Endodermal cell (in vitro differentiated cells): ENCODE results near the gene LCP2. TPM values are rescaled to one million over a fixed set of nuclear protein-coding genes. Genes with fewer than 3 reads are reported as not detected.

Source experiments
- DNase-seq: peaks from one replicate; pipeline ENCODE4 v3.0.0-alpha.2; 2017
- H3K27ac ChIP-seq: 2 replicates; pipeline ENCODE4 v1.5.1; 2013; ENCODE audit warnings: mild to moderate bottlenecking, low read depth, low read length, moderate library complexity
- H3K27me3 ChIP-seq: 2 replicates; pipeline ENCODE4 v1.6.1; 2013; ENCODE audit warnings: mild to moderate bottlenecking, low read length, moderate library complexity; ENCODE audit not compliant: insufficient read depth, control insufficient read depth, poor library complexity, severe bottlenecking
- H3K36me3 ChIP-seq: 2 replicates; pipeline ENCODE4 v1.7.0; 2013; ENCODE audit warnings: mild to moderate bottlenecking, low read length, moderate library complexity; ENCODE audit not compliant: control insufficient read depth, insufficient read depth
- H3K4me1 ChIP-seq: one replicate; pipeline ENCODE4 v1.7.0; 2013; ENCODE audit warnings: low read length; ENCODE audit not compliant: control insufficient read depth, insufficient read depth
- H3K4me3 ChIP-seq: 2 replicates; pipeline ENCODE4 v1.5.1; 2013; ENCODE audit warnings: mild to moderate bottlenecking, low read length, moderate library complexity
- H3K9ac ChIP-seq: 2 replicates; pipeline ENCODE4 v1.6.1; 2013; ENCODE audit warnings: mild to moderate bottlenecking, low read length, moderate library complexity; ENCODE audit not compliant: poor library complexity, severe bottlenecking; ENCODE audit errors: extremely low read depth
- H3K9me3 ChIP-seq: 2 replicates; pipeline ENCODE4 v1.6.1; 2013; ENCODE audit warnings: mild to moderate bottlenecking, low read length, moderate library complexity; ENCODE audit not compliant: control insufficient read depth
- H3K27ac Mint-ChIP-seq: 2 replicates; pipeline ENCODE4 v1.8.0; 2020; ENCODE audit warnings: mixed read lengths
- H3K27me3 Mint-ChIP-seq: 2 replicates; pipeline ENCODE4 v1.8.0; 2021; ENCODE audit warnings: mild to moderate bottlenecking, mixed read lengths; ENCODE audit not compliant: insufficient read depth
- H3K36me3 Mint-ChIP-seq: 2 replicates; pipeline ENCODE4 v1.8.0; 2020; ENCODE audit warnings: low read depth, mixed read lengths
- H3K4me1 Mint-ChIP-seq: 2 replicates; pipeline ENCODE4 v1.8.0; 2020; ENCODE audit warnings: mixed read lengths
- H3K4me3 Mint-ChIP-seq: 2 replicates; pipeline ENCODE4 v1.8.0; 2020; ENCODE audit warnings: mild to moderate bottlenecking, moderate library complexity, mixed read lengths
- H3K9me3 Mint-ChIP-seq: 2 replicates; pipeline ENCODE4 v1.8.0; 2020; ENCODE audit warnings: mild to moderate bottlenecking, mixed read lengths
- CTCF ChIP-seq: fragments of 200-600 bp; sonication (generic); conservative IDR thresholded peaks from 2 replicates; pipeline ENCODE4 v1.5.0; 2021; ENCODE audit warnings: antibody characterized with exemption, mild to moderate bottlenecking
- WGBS, 2 experiments: methylation state at CpG; one replicate each; pipeline versions ENCODE4 v1.1.5 to v1.1.7; 2013; ENCODE audit warnings: missing lambda C conversion rate in 2 of 2, mixed read lengths in 1 of 2; ENCODE audit not compliant: insufficient coverage in 1 of 2, insufficient read length in 1 of 2; 5-methylcytosine and 5-hydroxymethylcytosine counted together
- total RNA-seq, 2 donors: library from RNA; stranded (reverse); fragmentation: NEBNext Ultra II Directional in 1 of 2; extraction: Animal tissue kit (Norgen Biotek cat#: 25700) in 1 of 2; gene quantifications; 2 replicates in 1 of 2; 3 replicates in 1 of 2; pipeline ENCODE4 v1.2.1, GENCODE V29; 2021

Gene LCP2
- total RNA-seq, 2 donors from 2014 or later: 0.11 TPM; not detected in 1

GRCh38 chr5:170343177-170343576 is 45.6 kb upstream of the LCP2 start:
- Histone ChIP-seq H3K27ac (no peak overlapping the region), H3K9me3 (peaks cover 52% of the 10 kb centered on the region), H3K4me1 (no peaks in the 10 kb centered on the region), H3K27me3 (peaks cover 61% of the 10 kb centered on the region), H3K4me3 (no peak overlapping the region), H3K36me3 (no peaks in the 10 kb centered on the region), H3K9ac (no peak overlapping the region)
- peaks cover 24% of the 10 kb centered on the region for H3K9me3 Mint-ChIP-seq
- peaks cover 15% of the 10 kb centered on the region for H3K4me1 Mint-ChIP-seq
- no peak for TF ChIP-seq CTCF
- no peak for DNase-seq
- H3K27ac Mint-ChIP-seq: no peak overlapping the region
- no peaks in the 10 kb centered on the region for H3K36me3 Mint-ChIP-seq
- WGBS, 2 experiments: 91 to 92% methylated on average over 3 of the region's 3 CpGs
- H3K4me3 Mint-ChIP-seq: no peak overlapping the region
- H3K27me3 Mint-ChIP-seq: peaks cover 70% of the 10 kb centered on the region

- Mint-ChIP-seq H3K4me1 (peaks cover 17% of the 10 kb centered on the region), H3K36me3 (no peaks in the 10 kb centered on the region), H3K9me3 (peaks cover 24% of the 10 kb centered on the region), H3K27me3 (peaks cover 61% of the 10 kb centered on the region), H3K27ac (no peak overlapping the region), H3K4me3 (no peak overlapping the region)
- Histone ChIP-seq H3K36me3 (no peaks in the 10 kb centered on the region), H3K4me3 (no peak overlapping the region), H3K4me1 (no peaks in the 10 kb centered on the region), H3K27me3 (peaks cover 57% of the 10 kb centered on the region), H3K9me3 (peaks cover 52% of the 10 kb centered on the region), H3K9ac (no peak overlapping the region), H3K27ac (no peak overlapping the region)
- TF ChIP-seq CTCF: no peak
- peak; percentile 10 for DNase-seq
- WGBS, 2 experiments: 89 to 90% methylated on average over 4 to 8 of the region's 8 CpGs
Observed at GRCh38 chr5:170342153-170342725, 44.7 kb upstream of the LCP2 start.

DNA sequence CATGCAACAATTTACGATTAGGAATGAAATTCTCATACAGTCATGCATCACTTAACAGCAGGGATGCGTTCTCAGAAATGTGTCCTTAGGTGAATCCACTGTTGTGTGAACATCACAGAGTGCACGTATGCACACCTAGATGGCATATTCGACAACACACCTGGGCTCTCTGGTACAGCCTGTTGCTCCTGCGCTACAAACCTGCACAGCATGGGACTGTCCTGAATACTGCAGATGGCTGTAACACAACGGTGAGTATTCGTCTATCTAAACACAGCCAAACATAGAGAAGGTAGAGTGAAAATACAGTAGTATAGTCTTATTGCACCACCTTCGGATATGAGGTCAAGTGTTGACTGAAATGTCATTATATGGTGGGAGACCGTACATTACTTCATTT is 44.0 kb upstream of the LCP2 start:
- H3K9ac ChIP-seq: no peak overlapping the region
- no peaks in the 10 kb centered on the region for H3K4me1 ChIP-seq
- no peak for DNase-seq
- Mint-ChIP-seq H3K9me3 (peaks cover 24% of the 10 kb centered on the region), H3K4me3 (no peak overlapping the region), H3K27me3 (peaks cover 59% of the 10 kb centered on the region), H3K36me3 (no peaks in the 10 kb centered on the region), H3K4me1 (peaks cover 20% of the 10 kb centered on the region), H3K27ac (no peak overlapping the region)
- H3K9me3 ChIP-seq: peaks cover 52% of the 10 kb centered on the region
- peak overlapping the region; percentile 51 for H3K4me3 ChIP-seq
- no peaks in the 10 kb centered on the region for H3K36me3 ChIP-seq
- H3K27me3 ChIP-seq: peaks cover 55% of the 10 kb centered on the region
- 95 to 96% methylated on average over 7 to 8 of the region's 9 CpGs for WGBS, 2 experiments
- no peak for TF ChIP-seq CTCF
- H3K27ac ChIP-seq: no peak overlapping the region
